HepG2 (cell line): ENCODE measurements around the gene CELSR3. TPM values are rescaled to one million over a fixed set of nuclear protein-coding genes. Genes with fewer than 3 reads are reported as not detected.
A peak's percentile ranks its signal among the peaks of the same experiment; 100 is the strongest.

Source experiments
- KAT7 ChIP-seq: IDR thresholded peaks from 2 replicates; pipeline ENCODE4 v1.6.1; 2018; ENCODE audit warnings: borderline replicate concordance, missing compliant biosample characterization
- PRDM10 ChIP-seq: sonication (generic); formaldehyde crosslinking; IDR thresholded peaks from 2 replicates; pipeline ENCODE4 v1.4.0; 2020; ENCODE audit warnings: low read depth, missing genetic modification reagents
- SOX6 ChIP-seq, 2 experiments: fragments of 450-650 bp in 1 of 2; sonication (generic) in 1 of 2; formaldehyde crosslinking in 1 of 2; IDR thresholded peaks; 2 replicates each; pipeline versions ENCODE4 v1.4.0 to v1.6.1; 2017 to 2020; ENCODE audit warnings: antibody characterized with exemption in 1 of 2, mild to moderate bottlenecking in 1 of 2, missing genetic modification reagents in 1 of 2
- TFDP1 ChIP-seq: IDR thresholded peaks from 2 replicates; pipeline ENCODE4 v1.6.1; 2016; ENCODE audit warnings: missing compliant biosample characterization, missing genetic modification reagents, borderline replicate concordance
- ZBED4 ChIP-seq: sonication (generic); formaldehyde crosslinking; IDR thresholded peaks from 2 replicates; pipeline ENCODE4 v1.4.0; 2020; ENCODE audit warnings: missing genetic modification reagents, borderline replicate concordance
- ZNF800 ChIP-seq: sonication (generic); formaldehyde crosslinking; IDR thresholded peaks from 2 replicates; pipeline ENCODE4 v1.4.0; 2020; ENCODE audit warnings: missing genetic modification reagents
- polyA plus RNA-seq, 8 experiments: library from polyadenylated mRNA; depleted of rRNA in 3 of 8; stranded (reverse) in 7 of 8; unstranded in 1 of 8; fragments of >200 nt; fragmentation: Illumina TruSeq in 4 of 8; extraction: Trizol in 4 of 8; gene quantifications; 2 replicates each; pipeline versions ENCODE4 v1.2.1 to v1.2.3, GENCODE V29; 2011 to 2016; ENCODE audit warnings: low read depth in 4 of 8, missing spikeins in 1 of 8, mixed read lengths in 1 of 8; ENCODE audit not compliant: insufficient read depth in 1 of 8
- total RNA-seq, 5 experiments: library from RNA; depleted of rRNA; stranded (reverse); fragments of >200 nt; fragmentation: Illumina TruSeq; extraction: Trizol; gene quantifications; 2 replicates each; pipeline ENCODE4 v1.2.3, GENCODE V29; 2016; ENCODE audit warnings: low read depth in 1 of 5

Gene CELSR3
- total and polyA plus RNA-seq, 2 of the 13 experiments (the other 11 are each of a cell fraction or from before 2014, with no cell fraction given), result 5.4 to 6.7 TPM

- TF ChIP-seq PRDM10, result peak; percentile 99
- TF ChIP-seq TFDP1 (CRISPR knock-in tag), result peak; percentile 30; the same call in 1 of the 2 replicates
- no peak for TF ChIP-seq SOX6 (IDR thresholded peaks at IDR 0.05)
- no peak for TF ChIP-seq SOX6 (CRISPR knock-in tag; IDR thresholded peaks at IDR 0.05)
- 0 out of 2 replicates have a peak, but pooled peaks have one; percentile 2 for TF ChIP-seq ZNF800 (CRISPR knock-in tag)
- TF ChIP-seq KAT7 (CRISPR knock-in tag), result no peak
- TF ChIP-seq ZBED4 (CRISPR knock-in tag), result 0 out of 2 replicates have a peak, but pooled peaks have one; percentile 11
- TF ChIP-seq, all 625 proteins: peak for 46
Measured at GRCh38 chr3:48662753-48663488, at the start of gene CELSR3 (continued).
